HG03097 (cell line): Measurements from ENCODE around the gene TTC7B.
"Not testable (repeated sequence)": the region's sequence is repeated elsewhere in the genome, so short reads cannot be mapped to it uniquely, and the experiment has no call there.

ENCODE experiments used
- ATAC-seq: cut with Tn5 transposase; IDR thresholded peaks from one replicate; pipeline ENCODE4 v1.9.1; 2021; ENCODE audit not compliant: unreplicated experiment, low FRiP score

Gene TTC7B

GRCh38 chr14:90815822-90816662 is at the start of gene TTC7B:
Gene TTC7B, minus strand, starts transcription at chr14:90816430. Its CDS starts 135 bp downstream, at chr14:90816295.
- no peak for ATAC-seq

- no peak for ATAC-seq
These were observed 48.5 kb upstream of the TTC7B start for GRCh38 chr14:90864741-90865140.

- no peak for ATAC-seq
These were observed 42.3 kb upstream of the TTC7B start for GRCh38 chr14:90858511-90858910.

GRCh38 chr14:90857866-90858265 is 41.6 kb upstream of the TTC7B start:
- ATAC-seq = no peak

GRCh38 chr14:90856115-90856514 is 39.9 kb upstream of the TTC7B start:
- ATAC-seq = not testable (repeated sequence)

- no peak for ATAC-seq
These were observed 36.9 kb upstream of the TTC7B start for GRCh38 chr14:90853116-90853515.

GRCh38 chr14:90851327-90852036 is 35.3 kb upstream of the TTC7B start:
- no peak for ATAC-seq

GRCh38 chr14:90850487-90850886 is 34.3 kb upstream of the TTC7B start:
- no peak for ATAC-seq

- ATAC-seq = no peak
These were observed 33.7 kb upstream of the TTC7B start for GRCh38 chr14:90849787-90850444.

- no peak for ATAC-seq
These were observed 32.9 kb upstream of the TTC7B start for GRCh38 chr14:90848944-90849731.

GRCh38 chr14:90846511-90846910 is 30.3 kb upstream of the TTC7B start:
- no peak for ATAC-seq

GRCh38 chr14:90844321-90844720 is 28.1 kb upstream of the TTC7B start:
- ATAC-seq = no peak

GRCh38 chr14:90842726-90843125 is 26.5 kb upstream of the TTC7B start:
- ATAC-seq = no peak

GRCh38 chr14:90840667-90841066 is 24.4 kb upstream of the TTC7B start:
- ATAC-seq = not testable (repeated sequence)

- ATAC-seq = no peak
These were observed 23.6 kb upstream of the TTC7B start for GRCh38 chr14:90839889-90840266.

GRCh38 chr14:90839024-90839888 is 23.0 kb upstream of the TTC7B start:
- no peak for ATAC-seq

- ATAC-seq = not testable (repeated sequence)
These were observed 22.3 kb upstream of the TTC7B start for GRCh38 chr14:90838531-90838930.

GRCh38 chr14:90837355-90837754 is 21.1 kb upstream of the TTC7B start:
- ATAC-seq = no peak

GRCh38 chr14:90836692-90837063 is 20.4 kb upstream of the TTC7B start:
- no peak for ATAC-seq

- ATAC-seq = no peak
These were observed 15.6 kb upstream of the TTC7B start for GRCh38 chr14:90831821-90832220.
